Fibroblast of upper back skin (primary cell): ENCODE data around the gene CDRT15L2.
"Not testable (repeated sequence)": the region's sequence is repeated elsewhere in the genome, so short reads cannot be mapped to it uniquely, and the experiment has no call there.

Experiments used
- DNase-seq: peaks from one replicate; pipeline ENCODE4 v3.0.0-alpha.2; 2013

CDRT15L2 gene

DNA sequence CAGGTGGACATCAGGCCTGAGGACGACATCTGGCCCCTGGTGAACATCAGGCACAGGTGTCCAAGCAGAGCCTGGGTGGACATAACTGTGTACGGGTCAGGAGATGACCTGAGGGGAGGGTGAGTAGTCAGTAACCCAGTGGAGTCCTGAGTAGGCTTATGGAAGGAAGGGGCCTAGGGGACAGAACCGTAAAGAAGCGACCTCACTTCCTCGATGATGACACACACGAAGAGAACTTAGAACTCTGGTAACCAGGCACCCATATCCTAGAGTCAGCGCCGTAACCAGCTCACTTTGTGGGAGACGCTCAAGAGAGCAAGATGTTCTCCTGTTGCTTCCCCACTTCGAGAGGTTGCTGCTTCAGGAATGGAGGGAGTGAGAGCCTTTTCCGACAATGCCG lies at the start of gene CDRT15L2:
CDRT15L2 (plus strand) TSS at position 301 of the 400 bp plus-strand sequence; CDS start at position 321, 20 bp downstream.
- not testable (repeated sequence) for DNase-seq

GRCh38 chr17:20530104-20530503 lies 49.4 kb upstream of the CDRT15L2 start:
- not testable (repeated sequence) for DNase-seq

DNA sequence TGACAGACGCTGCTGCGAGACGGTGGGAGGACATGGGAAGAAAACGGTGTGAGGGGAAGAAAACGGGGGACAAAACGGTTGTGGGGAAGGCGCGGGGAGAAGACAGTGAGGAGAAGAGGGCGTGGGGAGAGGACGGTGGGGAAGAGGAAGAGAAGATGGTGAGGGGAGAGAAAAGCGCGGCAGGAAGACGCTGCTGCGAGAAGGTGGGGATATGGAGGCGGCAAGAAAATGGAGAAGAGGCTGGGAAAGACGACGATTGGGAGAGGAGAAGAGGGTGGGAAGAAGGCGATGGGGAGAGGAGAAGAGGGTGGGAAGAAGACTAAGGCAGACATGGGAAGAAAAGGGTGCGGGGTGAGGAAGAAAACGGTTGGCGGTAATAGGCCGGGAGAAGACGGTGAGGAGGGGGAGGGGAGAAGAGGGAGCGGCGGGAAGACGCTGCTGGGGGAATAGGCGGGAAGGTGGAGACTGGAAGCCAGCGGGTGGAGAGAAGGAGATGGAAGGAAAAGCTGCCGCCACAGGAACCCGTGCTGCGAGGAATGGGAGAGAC lies 46.9 kb upstream of the CDRT15L2 start:
- peak; percentile 43 for DNase-seq

DNA sequence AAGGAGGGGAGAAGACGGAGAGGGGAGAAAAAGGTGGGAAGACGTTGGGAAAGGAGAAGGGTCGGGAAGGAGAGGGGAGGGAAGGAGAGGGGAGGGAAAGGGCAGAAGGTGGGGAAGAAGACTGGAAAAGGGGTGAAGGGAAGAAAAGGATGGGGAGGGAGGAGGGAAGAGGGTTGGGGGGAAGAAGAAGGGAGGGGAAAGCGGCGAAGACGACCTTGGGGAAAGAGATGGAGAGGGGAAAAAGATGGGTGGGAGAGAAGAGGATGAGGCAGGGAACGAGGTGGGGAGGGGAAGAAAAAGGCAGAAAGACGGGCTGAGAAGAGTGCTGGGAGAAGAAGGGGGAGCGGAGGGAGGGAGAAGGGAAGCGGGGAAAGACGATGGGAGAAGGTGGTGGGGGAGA lies 46.3 kb upstream of the CDRT15L2 start:
- peak; percentile 2 for DNase-seq

DNA sequence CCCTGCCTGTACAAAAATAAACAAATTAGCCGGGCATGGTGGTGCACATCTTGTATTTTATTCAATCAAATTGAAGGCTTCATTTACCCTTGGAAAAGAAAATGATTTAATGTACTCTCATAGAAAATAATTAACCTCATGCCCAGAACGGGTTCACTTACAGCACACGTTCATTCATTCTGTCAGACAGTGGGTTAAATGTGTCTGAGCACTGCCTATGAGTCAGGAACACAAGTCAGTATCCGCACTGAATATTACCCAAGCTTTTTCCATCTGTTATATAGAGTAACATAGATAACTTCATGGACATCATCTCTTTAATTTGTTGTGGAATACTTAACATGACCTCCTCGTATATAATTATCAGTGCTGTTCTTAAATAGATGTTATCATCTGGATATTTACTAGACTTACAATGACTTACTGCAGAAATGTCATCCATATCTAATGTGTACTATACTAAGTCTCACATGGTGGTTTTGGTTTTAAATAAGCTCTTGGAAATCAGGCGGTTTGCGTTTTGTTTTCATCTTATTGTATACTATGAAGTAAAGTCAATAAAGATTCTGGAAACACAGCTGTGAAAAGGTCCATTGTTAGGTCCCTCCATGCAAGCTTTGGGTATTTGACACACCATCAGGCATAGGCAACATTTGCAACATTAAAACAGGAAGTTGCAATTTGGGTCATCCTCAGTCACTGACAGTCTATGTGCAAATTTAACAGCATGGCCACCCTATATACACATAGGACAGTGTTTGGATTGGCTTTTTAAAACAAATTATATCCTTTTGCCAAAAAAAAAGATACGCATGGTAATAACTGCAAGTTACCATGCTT lies 44.6 kb upstream of the CDRT15L2 start:
- DNase-seq = peak; percentile 9

- DNase-seq = not testable (repeated sequence)
Measured at GRCh38 chr17:20540414-20540813, 39.1 kb upstream of the CDRT15L2 start.

DNA sequence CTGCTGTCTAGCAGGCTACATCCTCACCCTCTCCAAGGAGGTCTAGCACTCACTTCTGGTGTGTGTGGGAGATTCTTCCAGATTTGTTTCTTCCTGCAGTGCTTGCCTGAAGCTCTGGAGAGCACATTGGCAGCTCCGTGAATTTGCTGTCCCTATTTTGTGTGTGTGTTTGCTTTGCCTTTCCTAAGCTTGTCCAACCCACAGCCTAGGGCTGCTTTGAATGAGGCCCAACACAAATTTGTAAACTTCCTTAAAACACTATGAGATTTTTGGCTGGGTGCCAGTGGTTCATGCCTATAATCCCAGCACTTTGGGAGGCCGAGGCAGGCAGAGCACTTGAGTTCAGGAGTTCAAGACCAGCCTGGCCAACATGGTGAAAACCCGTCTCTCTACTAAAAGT lies 38.7 kb upstream of the CDRT15L2 start:
- not testable (repeated sequence) for DNase-seq

GRCh38 chr17:20541853-20542546 lies 37.5 kb upstream of the CDRT15L2 start:
- peak; percentile 19 for DNase-seq

DNA sequence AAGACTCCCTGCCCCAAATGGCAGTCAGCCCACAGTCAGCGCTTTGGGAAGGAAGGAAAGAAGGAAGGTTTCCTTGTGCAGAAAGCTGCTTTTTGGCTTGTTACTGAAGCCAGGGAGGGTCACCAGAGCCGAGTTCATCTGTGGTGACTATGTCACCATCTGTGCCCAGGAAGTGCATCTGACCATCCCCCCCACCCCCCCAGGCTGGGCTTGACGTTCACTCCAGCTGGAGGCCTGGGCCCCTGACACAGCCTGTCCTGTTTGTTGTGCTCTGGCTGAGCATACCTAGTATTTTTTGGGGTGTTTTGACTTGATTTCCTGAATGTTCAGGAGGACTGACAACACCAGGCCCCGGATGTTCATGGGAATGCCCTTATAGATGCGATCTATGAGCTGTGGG lies 31.6 kb upstream of the CDRT15L2 start:
- not testable (repeated sequence) for DNase-seq

- not testable (repeated sequence) for DNase-seq
Measured at GRCh38 chr17:20552920-20553319, 26.6 kb upstream of the CDRT15L2 start.

- DNase-seq = not testable (repeated sequence)
Measured at GRCh38 chr17:20554728-20555127, 24.8 kb upstream of the CDRT15L2 start.

- not testable (repeated sequence) for DNase-seq
Measured at GRCh38 chr17:20555135-20556010, 24.2 kb upstream of the CDRT15L2 start.

- not testable (repeated sequence) for DNase-seq
Measured at GRCh38 chr17:20558096-20558495, 21.4 kb upstream of the CDRT15L2 start.

DNA sequence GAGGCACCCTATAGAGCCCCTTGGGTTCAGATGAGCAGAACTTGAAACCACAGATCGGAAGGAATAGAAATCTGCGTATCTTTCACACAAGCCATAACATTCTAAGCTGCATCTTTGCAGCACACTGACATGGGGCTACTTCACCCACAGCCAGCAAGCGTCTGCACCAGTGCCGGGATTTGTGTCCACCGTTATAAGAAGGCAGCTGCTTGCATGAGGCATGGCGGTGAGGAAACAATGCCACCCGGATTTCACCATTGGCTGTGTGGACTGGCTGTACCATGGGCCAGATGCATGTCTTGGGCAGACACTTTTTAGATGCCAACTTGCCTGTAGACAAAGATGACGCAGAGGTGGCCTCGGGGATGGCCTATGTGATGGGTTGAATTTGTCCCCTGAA lies 20.5 kb upstream of the CDRT15L2 start:
- not testable (repeated sequence) for DNase-seq

DNA sequence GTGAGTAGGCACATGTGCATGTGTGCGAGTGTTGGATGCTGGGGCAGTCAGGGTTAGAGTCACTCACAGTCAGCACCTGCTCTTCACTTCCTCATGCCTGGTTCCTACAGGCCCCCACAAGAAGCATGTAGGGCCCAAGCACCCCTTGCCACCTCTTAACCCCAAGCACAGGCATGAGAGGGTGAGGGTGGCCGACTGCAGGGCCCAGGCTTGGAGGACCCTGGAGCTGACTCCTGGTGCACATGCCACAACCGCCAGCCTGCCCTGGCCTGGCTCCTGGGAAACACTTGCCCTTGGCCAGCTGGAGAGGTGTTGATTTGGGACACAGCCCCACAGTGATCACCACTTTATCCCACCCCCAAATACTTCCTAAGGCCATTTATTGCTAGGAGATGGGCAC lies 16.9 kb upstream of the CDRT15L2 start:
- no peak for DNase-seq

GRCh38 chr17:20565245-20565644 lies 14.3 kb upstream of the CDRT15L2 start:
- DNase-seq = not testable (repeated sequence)

DNA sequence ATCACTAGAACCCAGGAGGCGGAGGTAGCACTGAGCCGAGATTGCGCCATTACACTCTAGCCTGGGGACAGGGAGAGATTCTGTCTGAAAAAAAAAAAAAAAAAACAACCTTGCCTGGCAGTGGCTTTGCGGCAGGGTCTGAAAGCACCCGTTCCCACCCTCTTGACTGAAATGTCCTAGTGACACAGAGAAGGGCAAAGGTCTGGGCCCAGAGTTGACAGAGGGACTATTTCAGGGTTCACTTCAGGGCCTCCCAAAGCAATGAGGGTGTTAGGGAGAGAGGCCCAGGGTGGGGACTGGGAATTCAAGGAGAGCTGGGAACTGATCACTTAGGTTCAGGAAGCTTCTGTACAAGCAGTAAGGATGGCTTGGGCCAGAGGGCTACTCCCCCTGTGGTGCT lies 13.8 kb upstream of the CDRT15L2 start:
- DNase-seq = no peak

DNA sequence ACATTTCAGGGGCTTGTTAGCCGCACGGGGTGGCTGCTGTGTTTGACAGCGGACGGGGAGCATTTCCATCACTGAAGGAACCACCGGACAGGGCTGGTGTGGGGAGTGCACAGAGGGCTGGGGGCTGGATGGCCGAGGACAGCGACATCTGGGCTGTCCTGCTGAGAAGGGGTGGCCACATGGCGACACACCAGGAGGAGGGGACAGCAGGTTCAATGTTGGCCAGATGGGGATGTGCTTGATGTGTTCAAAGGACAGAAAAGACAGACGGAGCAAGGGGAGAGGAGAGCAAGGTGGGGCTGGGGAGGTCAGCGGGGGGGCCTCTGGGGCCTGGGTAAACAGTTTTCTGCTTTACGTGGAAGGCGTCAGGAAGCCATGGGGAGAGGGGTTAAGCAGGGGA lies 12.8 kb upstream of the CDRT15L2 start:
- DNase-seq = not testable (repeated sequence)

DNA sequence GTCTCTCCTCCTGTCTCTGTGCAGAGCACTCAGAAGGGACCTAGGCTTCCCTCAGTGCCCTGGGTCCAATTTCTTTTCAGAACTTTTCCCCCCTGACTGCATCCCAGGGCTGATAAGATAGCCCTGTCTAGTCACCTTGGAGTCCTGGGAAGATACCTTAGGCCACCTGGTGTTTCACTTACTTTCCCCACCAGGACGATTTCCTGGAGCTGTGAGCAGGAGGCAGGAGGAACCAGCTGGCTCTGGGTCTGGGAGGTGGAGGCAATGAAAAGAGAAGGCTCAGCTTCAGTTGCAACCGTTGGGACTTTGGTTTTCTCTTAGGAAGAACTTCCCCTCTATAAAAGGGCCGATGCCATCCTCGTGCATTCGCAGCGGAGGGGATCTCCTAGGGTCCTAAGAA lies 12.1 kb upstream of the CDRT15L2 start:
- not testable (repeated sequence) for DNase-seq

GRCh38 chr17:20568604-20569003 lies 10.9 kb upstream of the CDRT15L2 start:
- DNase-seq = not testable (repeated sequence)

GRCh38 chr17:20571653-20572052 lies 7.9 kb upstream of the CDRT15L2 start:
- not testable (repeated sequence) for DNase-seq

DNA sequence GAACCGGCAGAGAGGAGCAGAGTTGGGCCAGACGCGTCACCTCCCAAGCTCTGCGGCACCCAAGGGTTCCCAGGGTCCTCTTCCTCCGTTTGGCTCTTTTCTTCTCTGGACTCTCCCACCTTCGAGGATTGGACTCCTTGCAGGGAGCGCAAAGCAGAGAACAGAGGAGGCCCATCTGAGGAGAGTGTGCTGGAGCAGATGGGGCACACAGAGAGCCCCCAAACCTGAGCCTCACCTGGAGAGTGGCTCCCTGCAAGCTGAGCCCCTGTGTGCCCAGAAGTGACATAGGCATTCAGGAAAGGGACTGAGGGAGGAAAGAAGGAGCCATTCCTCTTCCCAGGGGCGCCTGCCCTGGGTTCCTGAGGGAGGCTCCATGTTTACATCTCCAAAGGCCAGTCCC lies 6.3 kb upstream of the CDRT15L2 start:
- not testable (repeated sequence) for DNase-seq

DNA sequence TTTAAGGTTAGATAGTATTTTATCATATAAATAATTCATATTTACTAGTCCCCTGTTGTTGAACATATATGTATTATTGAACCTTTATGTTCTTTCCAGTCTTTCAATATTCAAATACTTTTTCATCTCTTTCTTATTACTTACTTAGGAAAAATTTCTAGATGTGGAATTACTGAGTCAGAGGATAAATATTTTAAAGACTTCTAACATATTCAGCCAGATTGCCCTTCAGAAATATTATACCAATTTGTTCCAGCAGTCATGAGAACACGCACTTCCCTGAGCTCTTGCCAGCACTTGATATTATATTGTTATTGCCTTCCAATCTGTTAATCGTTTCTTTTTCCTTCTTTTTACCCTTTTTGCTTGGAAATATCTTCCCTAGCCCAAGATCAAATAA lies 4.5 kb upstream of the CDRT15L2 start:
- peak; percentile 21 for DNase-seq
